DMS114 treated with DMSO at 0.1 percent for 48 hours (cell line): ENCODE measurements around the gene PTPRN2.
"Not testable (repeated sequence)": the region's sequence is repeated elsewhere in the genome, so short reads cannot be mapped to it uniquely, and the experiment has no call there.

Experiments
- DNase-seq: peaks from one replicate; lab custom pipeline; 2025; ENCODE audit not compliant: unreplicated experiment; lab: John Stamatoyannopoulos, UW

The PTPRN2 gene

GRCh38 chr7:157597562-157597961, 990.1 kb downstream of the PTPRN2 start:
- DNase-seq, result no peak

- no peak for DNase-seq
Measured at GRCh38 chr7:157596881-157597280, 990.7 kb downstream of the PTPRN2 start.

GRCh38 chr7:157596471-157596870, 991.2 kb downstream of the PTPRN2 start:
- no peak for DNase-seq

GRCh38 chr7:157596026-157596425, 991.6 kb downstream of the PTPRN2 start:
- DNase-seq, result no peak

GRCh38 chr7:157595086-157595855, 992.4 kb downstream of the PTPRN2 start:
- DNase-seq, result no peak

GRCh38 chr7:157594306-157594705, 993.3 kb downstream of the PTPRN2 start:
- DNase-seq, result no peak

GRCh38 chr7:157593541-157593940, 994.1 kb downstream of the PTPRN2 start:
- no peak for DNase-seq

- not testable (repeated sequence) for DNase-seq
Measured at GRCh38 chr7:157592636-157593320, 994.8 kb downstream of the PTPRN2 start.

GRCh38 chr7:157590526-157590925, 997.1 kb downstream of the PTPRN2 start:
- DNase-seq, result no peak

- DNase-seq, result no peak
Measured at GRCh38 chr7:157589680-157590079, 997.9 kb downstream of the PTPRN2 start.

- DNase-seq, result no peak
Measured at GRCh38 chr7:157587805-157588560, 999.6 kb downstream of the PTPRN2 start.

GRCh38 chr7:157587051-157587804, 1000.4 kb downstream of the PTPRN2 start:
- no peak for DNase-seq

- no peak for DNase-seq
Measured at GRCh38 chr7:157586426-157586955, 1001.1 kb downstream of the PTPRN2 start.

GRCh38 chr7:157585113-157585861, 1002.3 kb downstream of the PTPRN2 start:
- no peak for DNase-seq

GRCh38 chr7:157584420-157584819, 1003.2 kb downstream of the PTPRN2 start:
- no peak for DNase-seq

- no peak for DNase-seq
Measured at GRCh38 chr7:157581740-157582139, 1005.9 kb downstream of the PTPRN2 start.

- DNase-seq, result no peak
Measured at GRCh38 chr7:157580324-157580723, 1007.3 kb downstream of the PTPRN2 start.

- no peak for DNase-seq
Measured at GRCh38 chr7:157579425-157579824, 1008.2 kb downstream of the PTPRN2 start.

GRCh38 chr7:157577796-157578339, 1009.8 kb downstream of the PTPRN2 start:
- DNase-seq, result no peak

GRCh38 chr7:157577061-157577460, 1010.6 kb downstream of the PTPRN2 start:
- no peak for DNase-seq
